ENCODE results near the gene MAP6D1.

The MAP6D1 gene

GRCh38 chr3:183815563-183815940 is 9.8 kb downstream of the MAP6D1 start:
- no peak for DNase-seq
- Histone ChIP-seq H3K4me1 (ENCODE audit: control insufficient read depth, insufficient read depth, low read length, poor library complexity, severe bottlenecking) (no peaks in the 10 kb centered on the region), H3K36me3 (ENCODE audit: control insufficient read depth, insufficient read depth, low read length) (peaks cover 5% of the 10 kb centered on the region), H3K9me3 (ENCODE audit: control insufficient read depth, low read length) (no peaks in the 10 kb centered on the region), H3K27me3 (replicated peaks; ENCODE audit: control insufficient read depth, insufficient read depth, low read length, poor library complexity, severe bottlenecking) (no peaks in the 10 kb centered on the region), H3K4me3 (ENCODE audit: insufficient read depth, low read depth, low read length, poor library complexity, severe bottlenecking) (peak overlapping the region; percentile 1), H3K27ac (ENCODE audit: insufficient read depth, low read length, poor library complexity, severe bottlenecking) (peak overlapping the region; percentile 56)

GRCh38 chr3:183814240-183814639 is 11.1 kb downstream of the MAP6D1 start:
- Histone ChIP-seq H3K27ac (ENCODE audit: insufficient read depth, low read length, poor library complexity, severe bottlenecking) (no peak overlapping the region), H3K4me3 (ENCODE audit: insufficient read depth, low read depth, low read length, poor library complexity, severe bottlenecking) (no peak overlapping the region), H3K4me1 (ENCODE audit: control insufficient read depth, insufficient read depth, low read length, poor library complexity, severe bottlenecking) (no peaks in the 10 kb centered on the region), H3K9me3 (ENCODE audit: control insufficient read depth, low read length) (no peaks in the 10 kb centered on the region), H3K36me3 (ENCODE audit: control insufficient read depth, insufficient read depth, low read length) (peaks cover 17% of the 10 kb centered on the region), H3K27me3 (replicated peaks; ENCODE audit: control insufficient read depth, insufficient read depth, low read length, poor library complexity, severe bottlenecking) (no peaks in the 10 kb centered on the region)
- no peak for DNase-seq

GRCh38 chr3:183812761-183813445 is 12.5 kb downstream of the MAP6D1 start:
- Histone ChIP-seq H3K27ac (ENCODE audit: insufficient read depth, low read length, poor library complexity, severe bottlenecking) (no peak overlapping the region), H3K4me3 (ENCODE audit: insufficient read depth, low read depth, low read length, poor library complexity, severe bottlenecking) (no peak overlapping the region), H3K4me1 (ENCODE audit: control insufficient read depth, insufficient read depth, low read length, poor library complexity, severe bottlenecking) (no peaks in the 10 kb centered on the region), H3K9me3 (ENCODE audit: control insufficient read depth, low read length) (no peaks in the 10 kb centered on the region), H3K36me3 (ENCODE audit: control insufficient read depth, insufficient read depth, low read length) (peaks cover 26% of the 10 kb centered on the region), H3K27me3 (replicated peaks; ENCODE audit: control insufficient read depth, insufficient read depth, low read length, poor library complexity, severe bottlenecking) (no peaks in the 10 kb centered on the region)
- DNase-seq, result no peak

- no peak overlapping the region for H3K4me3 ChIP-seq (ENCODE audit: insufficient read depth, low read depth, low read length, poor library complexity, severe bottlenecking)
- H3K27me3 ChIP-seq (replicated peaks; ENCODE audit: control insufficient read depth, insufficient read depth, low read length, poor library complexity, severe bottlenecking), result no peaks in the 10 kb centered on the region
- no peaks in the 10 kb centered on the region for H3K9me3 ChIP-seq (ENCODE audit: control insufficient read depth, low read length)
- H3K4me1 ChIP-seq (ENCODE audit: control insufficient read depth, insufficient read depth, low read length, poor library complexity, severe bottlenecking), result no peaks in the 10 kb centered on the region
- H3K36me3 ChIP-seq (ENCODE audit: control insufficient read depth, insufficient read depth, low read length), result peaks cover 39% of the 10 kb centered on the region
- H3K27ac ChIP-seq (ENCODE audit: insufficient read depth, low read length, poor library complexity, severe bottlenecking), result no peak overlapping the region
- no peak for DNase-seq
Measured at GRCh38 chr3:183811638-183812037, 13.7 kb downstream of the MAP6D1 start.

- Histone ChIP-seq H3K4me3 (ENCODE audit: insufficient read depth, low read depth, low read length, poor library complexity, severe bottlenecking) (no peak overlapping the region), H3K9me3 (ENCODE audit: control insufficient read depth, low read length) (no peaks in the 10 kb centered on the region), H3K27me3 (replicated peaks; ENCODE audit: control insufficient read depth, insufficient read depth, low read length, poor library complexity, severe bottlenecking) (no peaks in the 10 kb centered on the region), H3K27ac (ENCODE audit: insufficient read depth, low read length, poor library complexity, severe bottlenecking) (no peak overlapping the region), H3K36me3 (ENCODE audit: control insufficient read depth, insufficient read depth, low read length) (peaks cover 45% of the 10 kb centered on the region), H3K4me1 (ENCODE audit: control insufficient read depth, insufficient read depth, low read length, poor library complexity, severe bottlenecking) (no peaks in the 10 kb centered on the region)
- DNase-seq, result no peak
Measured at GRCh38 chr3:183810643-183811594, 14.5 kb downstream of the MAP6D1 start.

- no peak for DNase-seq
- Histone ChIP-seq H3K27me3 (replicated peaks; ENCODE audit: control insufficient read depth, insufficient read depth, low read length, poor library complexity, severe bottlenecking) (no peaks in the 10 kb centered on the region), H3K9me3 (ENCODE audit: control insufficient read depth, low read length) (no peaks in the 10 kb centered on the region), H3K4me1 (ENCODE audit: control insufficient read depth, insufficient read depth, low read length, poor library complexity, severe bottlenecking) (no peaks in the 10 kb centered on the region), H3K27ac (ENCODE audit: insufficient read depth, low read length, poor library complexity, severe bottlenecking) (no peak overlapping the region), H3K4me3 (ENCODE audit: insufficient read depth, low read depth, low read length, poor library complexity, severe bottlenecking) (no peak overlapping the region), H3K36me3 (ENCODE audit: control insufficient read depth, insufficient read depth, low read length) (peaks cover 59% of the 10 kb centered on the region)
Measured at GRCh38 chr3:183809270-183809669, 16.1 kb downstream of the MAP6D1 start.

- Histone ChIP-seq H3K27me3 (replicated peaks; ENCODE audit: control insufficient read depth, insufficient read depth, low read length, poor library complexity, severe bottlenecking) (no peaks in the 10 kb centered on the region), H3K4me3 (ENCODE audit: insufficient read depth, low read depth, low read length, poor library complexity, severe bottlenecking) (no peak overlapping the region), H3K36me3 (ENCODE audit: control insufficient read depth, insufficient read depth, low read length) (peaks cover 63% of the 10 kb centered on the region), H3K4me1 (ENCODE audit: control insufficient read depth, insufficient read depth, low read length, poor library complexity, severe bottlenecking) (no peaks in the 10 kb centered on the region), H3K9me3 (ENCODE audit: control insufficient read depth, low read length) (no peaks in the 10 kb centered on the region), H3K27ac (ENCODE audit: insufficient read depth, low read length, poor library complexity, severe bottlenecking) (no peak overlapping the region)
- no peak for DNase-seq
Measured at GRCh38 chr3:183808355-183808754, 17.0 kb downstream of the MAP6D1 start.

- Histone ChIP-seq H3K4me1 (ENCODE audit: control insufficient read depth, insufficient read depth, low read length, poor library complexity, severe bottlenecking) (no peaks in the 10 kb centered on the region), H3K9me3 (ENCODE audit: control insufficient read depth, low read length) (no peaks in the 10 kb centered on the region), H3K4me3 (ENCODE audit: insufficient read depth, low read depth, low read length, poor library complexity, severe bottlenecking) (no peak overlapping the region), H3K36me3 (ENCODE audit: control insufficient read depth, insufficient read depth, low read length) (peaks cover 67% of the 10 kb centered on the region), H3K27me3 (replicated peaks; ENCODE audit: control insufficient read depth, insufficient read depth, low read length, poor library complexity, severe bottlenecking) (no peaks in the 10 kb centered on the region), H3K27ac (ENCODE audit: insufficient read depth, low read length, poor library complexity, severe bottlenecking) (no peak overlapping the region)
- DNase-seq, result no peak
Measured at GRCh38 chr3:183807881-183808280, 17.5 kb downstream of the MAP6D1 start.

GRCh38 chr3:183807209-183807728 is 18.1 kb downstream of the MAP6D1 start:
- H3K36me3 ChIP-seq (ENCODE audit: control insufficient read depth, insufficient read depth, low read length), result peaks cover 72% of the 10 kb centered on the region
- no peak for DNase-seq

GRCh38 chr3:183802989-183803388 is 22.4 kb downstream of the MAP6D1 start:
- Histone ChIP-seq H3K36me3 (ENCODE audit: control insufficient read depth, insufficient read depth, low read length) (peaks cover 81% of the 10 kb centered on the region), H3K27me3 (replicated peaks; ENCODE audit: control insufficient read depth, insufficient read depth, low read length, poor library complexity, severe bottlenecking) (no peaks in the 10 kb centered on the region), H3K27ac (ENCODE audit: insufficient read depth, low read length, poor library complexity, severe bottlenecking) (no peak overlapping the region), H3K4me1 (ENCODE audit: control insufficient read depth, insufficient read depth, low read length, poor library complexity, severe bottlenecking) (no peaks in the 10 kb centered on the region), H3K4me3 (ENCODE audit: insufficient read depth, low read depth, low read length, poor library complexity, severe bottlenecking) (no peak overlapping the region), H3K9me3 (ENCODE audit: control insufficient read depth, low read length) (no peaks in the 10 kb centered on the region)
- no peak for DNase-seq

More at GRCh38 chr3:183807209-183807728, 18.1 kb downstream of the MAP6D1 start:
- Histone ChIP-seq H3K4me1 (ENCODE audit: control insufficient read depth, insufficient read depth, low read length, poor library complexity, severe bottlenecking) (no peaks in the 10 kb centered on the region), H3K27ac (ENCODE audit: insufficient read depth, low read length, poor library complexity, severe bottlenecking) (no peak overlapping the region), H3K9me3 (ENCODE audit: control insufficient read depth, low read length) (no peaks in the 10 kb centered on the region), H3K27me3 (replicated peaks; ENCODE audit: control insufficient read depth, insufficient read depth, low read length, poor library complexity, severe bottlenecking) (no peaks in the 10 kb centered on the region), H3K4me3 (ENCODE audit: insufficient read depth, low read depth, low read length, poor library complexity, severe bottlenecking) (no peak overlapping the region)
